K562 (cell line): ENCODE data around the gene GAB2. TPM values are rescaled to one million over a fixed set of nuclear protein-coding genes. Genes with fewer than 3 reads are reported as not detected.

Experiments used
- ARID4B ChIP-seq: sonication (generic); formaldehyde crosslinking; IDR thresholded peaks from 2 replicates; pipeline ENCODE4 v1.8.0; 2022; ENCODE audit warnings: mild to moderate bottlenecking, missing genetic modification reagents
- E2F4 ChIP-seq: sonication (generic); formaldehyde crosslinking; IDR thresholded peaks from 2 replicates; pipeline ENCODE4 v1.8.0; 2022; ENCODE audit warnings: mild to moderate bottlenecking, low read depth, missing genetic modification reagents
- NBN ChIP-seq: fragments of 450-650 bp; IDR thresholded peaks from 2 replicates; pipeline ENCODE4 v1.6.1; 2016; ENCODE audit warnings: low read depth, mild to moderate bottlenecking
- NR4A1 ChIP-seq, 2 experiments: fragments of 250-450 bp in 1 of 2; fragments of 450-650 bp in 1 of 2; sonication (Bioruptor Pico) in 1 of 2; IDR thresholded peaks; 2 replicates each; pipeline versions ENCODE4 v1.4.0 to v1.6.1; 2016 to 2020; ENCODE audit warnings: mild to moderate bottlenecking in 2 of 2, missing compliant biosample characterization in 1 of 2, missing genetic modification characterization in 1 of 2, moderate library complexity in 1 of 2
- PURB ChIP-seq: sonication (generic); formaldehyde crosslinking; IDR thresholded peaks from 2 replicates; pipeline ENCODE4 v1.9.0; 2021; ENCODE audit warnings: low read depth, mild to moderate bottlenecking, missing genetic modification reagents
- SIN3A ChIP-seq, 2 experiments: fragments of 150-350 bp in 1 of 2; IDR thresholded peaks; 2 replicates each; pipeline ENCODE4 v1.6.1; 2011 to 2016; ENCODE audit warnings: borderline replicate concordance in 2 of 2, low read depth in 2 of 2, low read length in 2 of 2, mild to moderate bottlenecking in 2 of 2, moderate library complexity in 2 of 2; ENCODE audit not compliant: control insufficient read depth in 1 of 2
- SOX6 ChIP-seq: fragments of 450-650 bp; IDR thresholded peaks from 2 replicates; pipeline ENCODE4 v1.6.1; 2014; ENCODE audit warnings: mild to moderate bottlenecking
- TFAP4 ChIP-seq: sonication (generic); formaldehyde crosslinking; IDR thresholded peaks from 2 replicates; pipeline ENCODE4 v1.8.0; 2022; ENCODE audit warnings: missing genetic modification reagents, mild to moderate bottlenecking, moderate library complexity, borderline replicate concordance
- ZHX1 ChIP-seq: fragments of 150-350 bp; conservative IDR thresholded peaks from 2 replicates; pipeline ENCODE4 v1.6.1; 2014; ENCODE audit warnings: low read length
- ZKSCAN1 ChIP-seq: fragments of 150-350 bp; IDR thresholded peaks from 2 replicates; pipeline ENCODE4 v1.6.1; 2016; ENCODE audit warnings: low read depth, low read length
- ZNF12 ChIP-seq: sonication (generic); formaldehyde crosslinking; IDR thresholded peaks from 2 replicates; pipeline ENCODE4 v1.4.0; 2020; ENCODE audit warnings: mild to moderate bottlenecking, missing genetic modification reagents
- ZNF395 ChIP-seq: fragments of 200-800 bp; sonication (Bioruptor generic); IDR thresholded peaks from 2 replicates; pipeline ENCODE4 v1.6.1; 2017; ENCODE audit warnings: missing genetic modification characterization, missing compliant biosample characterization
- ZNF766 ChIP-seq: fragments of 200-800 bp; sonication (Bioruptor generic); conservative IDR thresholded peaks from 2 replicates; pipeline ENCODE4 v1.6.1; 2016; ENCODE audit warnings: missing genetic modification characterization, missing compliant biosample characterization
- ZNF79 ChIP-seq: fragments of 250-450 bp; sonication (Bioruptor Pico); IDR thresholded peaks from 2 replicates; pipeline ENCODE4 v1.4.0; 2020; ENCODE audit warnings: low read depth, mild to moderate bottlenecking, moderate library complexity
- polyA plus RNA-seq, 8 experiments: library from polyadenylated mRNA; depleted of rRNA in 4 of 8; stranded (reverse) in 5 of 8; unstranded in 3 of 8; fragments of >200 nt; fragmentation: Nextera tagmentation in 2 of 8; fragmentation: Illumina TruSeq in 1 of 8; extraction: Ambion mirVana in 2 of 8; extraction: Trizol in 1 of 8; gene quantifications; 2 replicates each; pipeline versions ENCODE4 v1.2.1 to v1.2.3, GENCODE V29; 2011 to 2014; ENCODE audit warnings: inconsistent platforms in 1 of 8, missing spikeins in 1 of 8
- total RNA-seq, 7 experiments: library from RNA; depleted of rRNA in 6 of 7; stranded (reverse); fragments of >200 nt in 6 of 7; fragmentation: Illumina TruSeq in 2 of 7; extraction: Trizol in 2 of 7; gene quantifications; 2 replicates each; pipeline versions ENCODE4 v1.2.1 to v1.2.3, GENCODE V29; 2011 to 2021; ENCODE audit warnings: low replicate concordance in 1 of 7

GAB2 gene
- total and polyA plus RNA-seq, 9 of the 15 experiments (the other 6 are each of a cell fraction or from before 2014, with no cell fraction given) = 2.3 to 35.2 (median 16.1) TPM

- TF ChIP-seq ARID4B (CRISPR knock-in tag) (peak; percentile 52; the same call in 1 of the 2 replicates), NBN (peak; percentile 72), SIN3A (IDR thresholded peaks at IDR 0.05; ENCODE audit: borderline replicate concordance in 2 of 2, control insufficient read depth in 1 of 2, low read depth in 2 of 2, low read length in 2 of 2) (peak; percentile 67 to 68; a peak in 2 of 4 replicates), ZNF766 (CRISPR knock-in tag) (peak; percentile 65; the same call in 1 of the 2 replicates), ZNF12 (0 out of 2 replicates have a peak, but pooled peaks have one; percentile 30), ZNF79 (CRISPR knock-in tag) (no peak), NR4A1 (CRISPR knock-in tag; IDR thresholded peaks at IDR 0.05) (no peak), NR4A1 (tag; IDR thresholded peaks at IDR 0.05) (peak; percentile 69; the same call in 1 of the 2 replicates), SOX6 (peak; percentile 88), ZNF395 (CRISPR knock-in tag) (peak; percentile 83), PURB (no peak), ZHX1 (no peak), E2F4 (CRISPR knock-in tag) (no peak), ZKSCAN1 (no peak), TFAP4 (CRISPR knock-in tag) (peak; percentile 79; the same call in 1 of the 2 replicates)
Observed at GRCh38 chr11:78416285-78417174, 1.1 kb downstream of the GAB2 start (continued).
